Esophagus squamous epithelium (tissue), 4 donors: ENCODE data around the gene DNAH1.

Source experiments
- CTCF ChIP-seq, 6 experiments: fragments of 450-650 bp in 4 of 6; fragments of 200-600 bp in 2 of 6; sonication (generic) in 2 of 6; IDR thresholded peaks; one replicate each; pipeline ENCODE4 v1.5.1; 2016 to 2019; ENCODE audit warnings: antibody characterized with exemption in 6 of 6, mild to moderate bottlenecking in 4 of 6, moderate library complexity in 4 of 6
- POLR2A ChIP-seq, 4 donors: fragments of 450-650 bp; IDR thresholded peaks; one replicate each; pipeline ENCODE4 v1.6.1; 2017; ENCODE audit warnings: antibody characterized with exemption in 4 of 4, mild to moderate bottlenecking in 4 of 4, moderate library complexity in 3 of 4

- TF ChIP-seq POLR2A (IDR thresholded peaks at IDR 0.05) (no peak), CTCF (IDR thresholded peaks at IDR 0.05) (no peak)
Observed at GRCh38 chr3:52330194-52330805, 14.2 kb downstream of the DNAH1 start.
